ENCODE data around the gene BCL11B.

The BCL11B gene

DNA sequence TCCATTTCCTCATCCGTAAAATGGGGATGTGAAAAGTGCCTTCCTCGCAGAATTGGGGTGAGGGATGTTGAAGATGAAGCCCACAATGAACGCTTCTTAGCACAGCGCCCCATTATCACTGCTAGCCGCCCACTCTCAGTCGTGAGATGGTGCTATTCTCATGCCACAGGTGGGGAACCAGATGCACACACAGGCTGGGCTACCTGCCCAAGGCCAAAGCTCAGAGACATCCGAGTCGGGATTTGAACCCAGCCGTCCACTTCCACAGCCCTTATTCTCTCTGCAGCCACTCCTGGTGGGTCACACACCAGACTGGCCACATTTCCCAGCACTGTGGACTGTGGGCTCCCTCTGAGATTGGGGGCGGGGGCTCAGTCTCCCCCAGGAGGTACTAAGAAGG, 55.8 kb downstream of the BCL11B start:
- DNase-seq = no peak

DNA sequence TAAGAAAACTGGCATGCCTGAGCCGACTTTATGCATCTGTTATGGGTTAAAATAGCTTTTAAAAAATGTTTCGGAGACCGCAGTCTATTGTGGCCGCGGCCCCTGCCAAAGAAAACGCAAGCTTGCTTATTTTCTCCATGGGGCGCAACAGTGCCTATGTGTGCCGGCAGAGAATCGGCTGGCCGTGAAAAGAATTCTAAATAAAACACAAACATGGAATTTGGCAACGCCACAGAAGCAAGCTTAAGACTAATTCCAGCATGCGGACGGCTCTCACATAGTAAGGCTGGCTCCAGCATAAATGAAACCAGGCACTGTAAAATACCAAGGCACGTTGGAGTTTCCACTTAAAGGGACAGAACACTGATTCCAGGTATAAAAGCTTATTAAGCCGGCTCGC, 56.7 kb downstream of the BCL11B start:
- no peak for DNase-seq

DNA sequence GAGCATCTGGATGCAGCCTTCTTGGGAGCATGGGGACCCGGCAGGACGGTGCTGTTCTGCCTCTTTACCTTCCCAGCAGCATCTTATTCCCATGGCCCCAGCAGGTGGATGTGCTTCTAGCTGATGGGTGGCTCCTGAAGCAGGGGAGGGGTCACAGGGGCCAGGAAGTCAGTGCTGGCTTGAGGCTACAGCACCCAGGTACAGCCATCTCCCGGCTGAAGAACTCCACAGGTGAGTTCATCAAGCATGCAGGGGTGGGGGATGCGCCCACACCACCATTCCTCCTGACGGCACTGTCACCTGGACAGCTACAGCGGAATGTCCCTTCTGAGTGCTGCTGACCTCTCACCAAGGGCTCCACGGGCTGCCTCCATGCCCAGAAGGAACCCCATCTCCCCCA, 57.3 kb downstream of the BCL11B start:
- DNase-seq = no peak

DNA sequence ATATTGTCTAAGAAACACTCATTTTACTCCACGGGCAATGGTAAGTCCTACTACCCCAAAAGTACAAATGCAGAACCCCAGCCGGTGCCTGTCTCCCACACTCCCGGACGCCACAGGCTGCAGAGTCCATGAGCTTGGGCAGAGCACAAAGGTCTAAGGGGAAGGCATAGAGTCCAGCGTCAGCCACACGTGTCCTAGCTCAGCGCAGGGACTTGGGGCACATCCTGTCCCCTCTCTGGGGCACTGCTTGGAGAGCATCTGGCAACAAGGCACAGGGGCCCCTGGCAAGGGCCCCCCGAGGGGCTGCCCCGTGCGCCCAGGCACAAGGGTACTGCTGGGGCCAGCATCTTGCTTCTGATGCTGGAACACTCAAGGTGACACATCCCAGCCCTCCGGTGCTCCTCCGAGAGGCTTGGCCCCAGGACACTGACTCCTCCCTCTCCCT, 58.4 kb downstream of the BCL11B start:
- no peak for DNase-seq

DNA sequence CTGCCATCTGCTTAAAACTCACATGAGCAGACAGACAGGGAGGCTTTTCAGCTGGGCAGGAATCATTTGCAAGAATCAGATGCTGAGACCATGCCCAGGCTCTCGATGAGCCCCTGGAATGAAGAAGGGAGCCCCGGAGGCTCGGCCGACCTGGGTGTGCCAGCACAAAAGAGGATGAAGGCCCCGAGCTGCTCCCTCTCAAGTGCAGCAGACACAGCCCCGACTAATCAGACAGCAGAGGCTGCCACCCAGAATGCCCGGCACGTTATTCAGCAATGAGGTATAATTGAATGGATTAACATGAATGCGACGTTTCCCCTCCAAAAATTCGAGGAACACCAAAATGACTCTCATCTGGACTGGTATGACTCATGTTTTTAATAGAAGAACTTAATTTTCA, 58.9 kb downstream of the BCL11B start:
- no peak for DNase-seq

DNA sequence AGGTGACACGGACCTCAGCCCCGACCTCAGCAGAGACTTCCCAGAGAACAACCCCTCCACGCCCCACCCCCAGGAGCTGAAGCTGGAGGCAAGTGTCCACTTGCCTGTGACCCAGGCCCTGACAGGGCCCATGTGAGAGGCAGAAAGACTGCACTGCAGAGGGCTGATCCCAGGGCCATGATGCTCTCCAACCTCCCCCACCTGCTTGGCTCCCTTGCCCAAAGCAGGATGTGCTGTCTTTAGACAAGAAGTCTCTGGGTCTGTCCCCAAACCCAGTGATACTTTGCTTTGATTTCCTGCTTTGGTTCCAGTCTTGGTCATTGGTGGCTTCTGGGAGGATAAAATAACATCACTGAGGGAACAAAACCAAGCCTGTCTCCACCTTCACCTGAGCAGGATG, 59.4 kb downstream of the BCL11B start:
- no peak for DNase-seq

DNA sequence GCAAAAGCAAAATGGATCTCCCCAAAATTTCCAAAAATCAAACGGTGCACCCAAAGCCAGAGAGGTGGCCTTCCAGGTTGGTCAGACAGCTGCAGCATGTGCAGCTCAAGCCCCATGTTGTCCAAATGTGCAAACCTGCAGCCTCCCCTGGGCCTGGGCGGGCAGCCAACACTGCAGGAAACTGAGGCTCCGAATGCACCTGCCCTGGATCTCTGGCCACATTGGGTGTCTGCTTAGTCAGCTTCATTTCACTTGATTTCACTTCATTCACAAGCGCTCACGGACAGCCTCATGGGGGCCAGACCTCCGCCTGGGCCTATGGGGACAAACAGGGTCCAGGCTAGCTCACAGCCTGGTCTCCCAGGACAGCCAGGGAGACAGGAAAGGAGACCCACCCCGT, 59.8 kb downstream of the BCL11B start:
- DNase-seq = no peak

DNA sequence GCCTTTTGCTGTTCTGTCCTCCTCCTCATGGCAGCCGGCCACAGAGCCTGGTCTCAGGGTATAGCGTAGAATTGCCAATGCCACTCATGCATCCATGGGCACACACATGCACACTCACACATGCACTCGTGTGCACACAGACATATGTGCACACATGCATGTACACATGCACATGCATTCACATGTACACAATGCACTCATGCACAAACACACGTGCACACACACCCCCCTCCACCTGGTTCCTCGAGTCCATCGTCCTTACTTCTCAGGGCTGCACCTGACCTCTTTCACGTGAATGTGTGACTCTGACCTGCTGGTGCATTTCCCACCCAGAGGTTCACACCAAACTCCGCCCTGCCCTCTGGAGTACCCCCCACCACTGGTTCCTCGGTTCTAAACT, 60.6 kb downstream of the BCL11B start:
- no peak for DNase-seq

DNA sequence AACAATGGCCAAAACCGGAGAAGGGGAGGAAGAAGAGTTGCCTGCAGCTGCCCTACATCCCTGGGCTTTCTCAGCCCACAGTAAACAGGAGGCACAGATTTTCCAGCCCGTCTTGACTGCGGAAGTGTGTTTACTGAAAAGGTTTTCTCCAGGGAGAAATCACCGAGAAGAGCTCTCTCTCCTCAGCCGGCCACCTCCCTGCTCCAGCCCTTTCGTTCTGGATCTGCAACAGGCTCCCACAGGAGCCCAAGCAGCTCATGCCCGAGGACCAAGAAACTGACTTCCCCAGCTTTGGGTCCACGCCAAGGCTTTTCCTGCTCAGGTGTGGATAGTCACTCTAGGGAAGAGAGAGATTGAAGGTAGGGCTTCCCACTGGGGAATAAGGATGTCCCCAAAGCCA, 61.7 kb downstream of the BCL11B start:
- DNase-seq = no peak

DNA sequence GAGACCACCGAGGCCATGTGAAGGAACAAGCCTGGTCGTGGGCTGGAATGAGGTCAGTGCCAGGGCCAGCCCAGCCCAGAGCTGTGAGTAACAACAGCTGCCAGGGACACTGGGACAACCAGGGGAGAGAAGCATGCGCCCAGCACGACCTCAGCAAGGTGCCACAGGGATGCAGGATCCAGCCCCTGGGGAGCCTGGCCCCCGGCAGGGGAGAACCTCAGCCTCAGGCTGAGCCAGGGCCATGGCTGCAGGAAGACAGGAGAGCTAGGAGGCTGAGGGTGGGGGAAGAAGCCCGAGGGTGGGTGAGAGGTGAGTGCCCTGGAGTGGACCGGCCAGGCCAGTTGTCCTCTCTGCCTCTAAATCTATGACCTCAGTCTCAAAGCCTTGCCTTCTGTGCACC, 62.6 kb downstream of the BCL11B start:
- DNase-seq = no peak

DNA sequence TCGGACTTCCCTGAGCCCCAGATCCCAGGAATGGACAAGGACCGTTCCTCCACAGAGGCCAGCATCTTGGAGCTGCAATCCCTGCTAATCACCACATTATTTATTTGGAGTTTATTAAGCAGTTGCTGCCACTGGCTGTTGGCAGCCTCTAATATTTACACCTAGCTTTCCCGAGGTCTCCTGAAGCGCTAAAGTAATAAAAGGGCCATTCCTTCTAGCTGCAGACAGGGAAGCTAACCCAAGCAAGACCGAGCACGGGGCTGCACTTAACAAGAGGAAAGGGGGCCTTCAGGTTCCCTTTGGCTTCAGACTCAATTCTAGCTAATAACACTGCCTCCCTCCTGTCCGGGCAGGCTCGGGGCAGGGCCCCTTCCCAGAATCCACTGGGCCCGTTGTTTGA, 63.7 kb downstream of the BCL11B start:
- DNase-seq = no peak

DNA sequence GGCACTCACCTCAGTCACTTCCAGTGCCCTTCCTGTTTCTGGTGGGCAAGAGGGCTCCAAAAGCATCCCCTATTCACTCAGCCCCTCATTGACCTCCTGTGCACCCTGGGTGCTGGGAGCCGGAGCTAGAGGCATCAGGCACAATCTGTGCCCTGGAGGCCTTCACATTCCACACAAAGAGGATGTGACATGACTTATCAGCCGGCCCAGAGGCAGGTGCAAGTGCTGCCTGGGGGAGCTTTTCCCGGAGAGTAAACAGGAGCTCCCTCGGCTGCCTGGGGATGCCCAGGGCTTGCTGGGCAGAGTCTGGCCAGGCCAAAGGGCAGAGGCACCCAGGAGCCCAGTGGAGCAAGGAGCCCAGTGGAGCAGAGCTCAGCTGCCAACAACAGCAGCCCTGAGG, 64.5 kb downstream of the BCL11B start:
- no peak for DNase-seq

DNA sequence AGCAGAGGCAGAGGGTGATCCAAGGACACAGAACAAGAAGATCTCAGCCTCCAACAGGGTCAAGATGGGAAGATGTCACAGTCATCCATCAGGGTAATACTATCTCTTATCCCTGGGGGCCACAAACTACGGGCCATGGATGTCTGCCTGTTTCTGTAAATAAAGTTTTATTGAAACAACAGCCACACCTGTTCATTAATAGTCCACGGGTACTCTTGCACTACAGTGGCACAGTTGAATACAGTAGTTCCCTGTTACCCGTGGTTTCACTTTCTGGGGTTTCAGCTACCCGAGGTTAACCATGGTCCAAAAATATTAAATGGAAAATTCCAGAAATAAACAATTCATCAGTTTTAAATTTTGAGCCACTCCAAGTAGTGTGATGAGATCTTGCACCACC, 65.9 kb downstream of the BCL11B start:
- no peak for DNase-seq

DNA sequence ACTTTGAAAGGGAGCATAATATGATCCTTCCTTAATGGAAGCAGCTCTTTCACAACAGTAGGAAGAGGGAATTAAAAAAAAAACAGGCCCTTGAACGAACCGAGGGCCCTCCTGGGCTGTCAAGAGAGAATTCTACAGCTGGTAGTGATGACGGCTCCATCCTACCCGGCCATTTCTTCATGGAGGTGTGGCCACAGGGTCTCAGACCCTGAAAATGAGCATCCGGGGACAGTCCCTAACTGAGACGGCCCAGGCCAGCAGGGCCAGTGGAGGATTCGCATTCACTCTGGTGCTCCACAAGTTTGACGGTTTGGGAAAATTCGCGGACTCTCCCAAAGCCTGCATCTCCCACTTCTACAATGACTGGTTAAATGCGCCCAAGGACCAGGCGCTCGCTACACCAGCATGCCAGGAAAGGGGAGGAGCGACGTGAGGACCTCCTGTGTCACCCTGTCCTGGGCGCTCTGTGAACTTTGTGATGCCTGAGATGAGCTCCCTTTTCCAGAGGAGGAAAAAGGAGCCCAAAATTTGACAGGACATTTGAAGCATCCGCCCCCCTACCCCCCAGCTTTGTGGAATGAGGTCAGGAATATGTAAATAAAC, 66.8 kb downstream of the BCL11B start:
- DNase-seq = no peak

DNA sequence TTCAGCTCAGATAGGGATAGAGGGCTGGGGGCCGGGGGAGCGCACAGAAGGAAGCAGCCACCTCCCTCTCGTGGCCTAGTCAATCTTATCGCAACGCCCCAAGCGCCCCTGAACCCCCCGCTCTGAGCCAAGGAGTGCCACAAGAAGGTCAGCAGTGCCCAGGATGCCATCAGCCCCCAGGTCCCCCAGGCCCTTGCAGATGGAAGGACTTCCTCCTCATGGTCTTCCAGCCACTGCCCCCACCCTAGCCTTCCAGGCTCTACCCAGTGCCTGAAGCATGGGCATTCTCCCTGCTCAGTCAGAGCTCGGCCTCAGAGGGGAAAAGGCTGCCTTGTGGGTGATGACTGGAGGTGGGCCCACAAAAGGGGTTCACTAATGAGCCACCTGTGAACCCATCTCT, 68.2 kb downstream of the BCL11B start:
- DNase-seq = no peak

DNA sequence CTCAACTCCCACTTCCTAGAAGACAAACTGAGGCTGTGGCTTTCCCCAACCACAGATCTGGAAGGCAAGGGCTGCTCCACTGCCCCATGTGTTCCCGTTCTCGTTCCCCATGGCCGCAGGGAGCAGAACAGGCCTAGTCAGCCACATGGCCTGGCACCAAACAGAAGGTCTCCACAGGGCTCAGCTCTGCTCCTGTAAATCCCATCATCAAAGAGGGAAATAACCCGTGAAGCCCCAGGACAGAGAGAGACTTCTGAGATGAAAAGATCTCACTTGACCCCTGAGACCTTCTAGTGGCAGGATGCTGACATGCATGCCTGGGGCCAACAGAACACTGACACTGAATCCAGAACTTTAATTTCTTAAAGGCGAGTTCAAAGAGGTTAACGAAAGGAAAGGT, 68.9 kb downstream of the BCL11B start:
- DNase-seq = no peak

DNA sequence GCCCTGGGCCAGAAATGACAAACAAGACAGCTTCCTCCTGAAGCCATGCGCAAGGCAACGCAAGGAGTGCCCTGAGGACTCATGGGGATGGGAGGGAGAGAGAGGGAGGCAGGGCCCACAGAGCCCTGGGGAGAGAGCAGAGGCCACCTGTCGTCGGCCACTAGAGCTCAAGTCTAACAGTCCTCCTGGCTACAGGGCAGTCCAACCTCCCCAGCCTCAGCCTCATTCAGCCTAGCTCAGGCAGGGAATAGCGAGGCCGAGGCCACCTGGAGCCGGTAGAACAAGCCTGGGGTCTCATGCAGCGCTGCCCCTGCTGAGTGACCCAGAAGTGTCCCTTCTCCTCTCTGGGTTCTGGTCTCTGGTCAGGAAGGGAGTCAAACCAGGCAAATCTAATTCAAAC, 69.5 kb downstream of the BCL11B start:
- DNase-seq = no peak

DNA sequence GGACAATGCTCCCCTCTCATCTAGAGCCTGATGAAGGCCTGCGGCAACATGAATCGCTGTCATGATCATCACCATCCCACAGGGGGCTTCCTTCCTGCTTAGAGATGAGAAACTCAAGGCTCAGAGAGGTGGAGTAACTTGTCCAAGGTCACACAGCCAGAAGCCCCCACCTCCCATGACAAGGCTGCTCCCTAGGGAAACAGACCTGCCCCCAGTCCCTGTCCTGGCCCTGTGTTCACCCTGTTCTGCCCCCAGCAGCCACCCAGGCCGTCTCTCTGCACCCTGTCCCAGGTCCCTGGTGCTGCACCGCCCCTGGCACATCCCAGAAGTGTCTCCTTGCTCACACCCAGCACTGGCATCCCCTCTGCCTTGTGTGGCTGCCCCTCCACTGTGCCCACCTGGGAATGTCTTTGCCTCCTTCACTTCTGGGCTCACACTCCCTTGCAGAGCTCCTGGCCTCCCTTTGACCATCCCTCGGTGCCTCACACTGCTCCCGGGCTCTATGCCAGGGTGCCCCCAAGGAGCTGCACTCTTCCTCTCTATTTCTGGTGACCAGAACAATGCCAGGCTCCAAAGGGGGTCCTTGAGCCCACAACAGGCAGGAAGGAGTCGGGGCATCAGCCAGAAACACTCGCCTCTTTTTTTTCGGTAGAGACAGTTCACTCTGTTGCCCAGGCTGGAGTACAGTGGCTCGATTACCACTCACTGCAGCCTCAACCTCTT, 70.5 kb downstream of the BCL11B start:
- no peak for DNase-seq

DNA sequence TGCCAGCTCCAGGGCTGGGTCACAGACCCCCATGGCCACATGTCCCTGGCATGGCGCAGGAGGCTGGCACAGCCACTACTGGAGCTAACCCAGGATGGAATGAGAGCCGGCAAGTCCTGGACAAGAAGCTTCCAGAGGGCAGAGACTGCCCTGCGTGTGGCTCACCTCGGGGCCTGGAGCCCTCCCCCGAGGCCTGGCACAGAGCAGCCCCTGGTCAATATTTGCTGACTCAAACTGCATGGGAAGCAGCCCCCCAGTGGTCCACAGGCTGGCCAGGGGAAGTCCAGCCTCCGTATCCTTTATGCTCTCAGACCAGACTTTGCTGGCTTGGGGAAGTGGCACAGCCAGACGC, 71.4 kb downstream of the BCL11B start:
- no peak for DNase-seq

DNA sequence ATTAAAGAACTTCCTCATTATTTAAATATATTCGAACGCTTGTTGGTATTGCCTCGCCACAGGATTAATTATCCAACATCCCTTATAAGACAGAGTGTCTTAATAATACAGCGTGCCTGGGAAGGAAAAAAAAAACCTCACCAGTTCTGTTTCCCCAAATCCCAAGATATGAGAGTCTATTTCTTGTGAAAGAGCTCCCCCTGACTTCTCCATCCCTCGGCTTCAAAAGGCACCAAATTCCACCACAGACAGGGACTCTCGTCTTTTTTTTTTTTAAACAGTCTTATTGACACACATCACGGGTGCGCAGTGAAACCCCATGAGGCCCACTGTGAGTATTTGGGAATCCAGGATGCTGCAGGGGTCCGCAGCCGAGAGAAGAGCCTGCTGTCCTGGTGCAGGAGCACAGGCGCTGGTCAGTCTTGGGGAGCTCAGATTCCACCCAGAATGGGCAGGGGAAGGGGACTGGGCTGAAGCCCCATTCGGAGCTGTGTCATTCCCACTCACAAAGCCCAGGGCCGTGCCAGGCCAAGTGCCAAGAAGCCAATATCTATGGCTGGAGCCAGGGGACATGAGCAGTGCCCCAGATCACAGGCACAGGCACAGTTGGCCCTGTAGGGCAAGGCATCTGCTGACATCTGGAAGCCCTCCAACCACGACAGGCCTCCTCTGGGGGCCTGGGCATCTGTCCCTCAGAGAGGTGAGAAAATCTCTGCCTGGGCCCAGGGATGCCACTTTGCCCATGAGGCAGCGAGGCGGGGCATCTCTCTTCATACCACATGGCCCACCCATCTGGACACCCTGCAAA, 71.9 kb downstream of the BCL11B start:
- DNase-seq = no peak

DNA sequence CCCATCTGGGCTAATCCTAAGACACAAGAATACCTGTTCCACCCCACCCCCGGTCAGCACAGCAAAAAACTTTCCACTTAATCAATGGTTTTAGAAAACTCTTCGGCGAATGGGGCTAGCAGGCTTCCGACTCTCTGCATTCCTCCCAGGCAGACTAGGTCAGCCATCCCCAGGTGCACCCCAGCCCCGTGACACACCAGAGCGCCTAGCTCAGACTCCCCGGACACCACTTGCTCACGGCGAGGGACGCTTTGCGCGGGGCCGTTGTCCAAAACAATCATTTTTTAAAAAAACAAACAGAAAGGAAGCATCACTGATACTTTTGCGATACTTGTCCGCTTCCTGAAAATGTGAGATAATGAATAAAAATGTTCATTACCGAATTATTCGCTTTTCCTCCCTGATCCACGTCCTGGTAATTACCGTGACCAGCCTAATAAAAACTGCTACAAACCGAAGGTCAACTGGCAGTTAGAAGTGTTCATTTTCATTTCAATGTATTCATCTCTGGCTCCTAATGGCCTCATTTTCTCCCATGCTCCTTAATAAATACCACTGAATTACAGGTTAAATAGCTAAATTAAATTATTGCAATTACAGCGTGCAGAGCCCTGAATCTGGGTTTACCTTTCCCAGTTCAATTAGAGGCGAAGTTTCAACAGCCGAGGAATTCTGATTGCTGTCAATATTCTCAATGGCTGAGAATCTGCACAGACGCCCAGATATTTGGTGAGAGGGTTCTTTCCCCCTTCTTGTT, 73.1 kb downstream of the BCL11B start:
- no peak for DNase-seq

DNA sequence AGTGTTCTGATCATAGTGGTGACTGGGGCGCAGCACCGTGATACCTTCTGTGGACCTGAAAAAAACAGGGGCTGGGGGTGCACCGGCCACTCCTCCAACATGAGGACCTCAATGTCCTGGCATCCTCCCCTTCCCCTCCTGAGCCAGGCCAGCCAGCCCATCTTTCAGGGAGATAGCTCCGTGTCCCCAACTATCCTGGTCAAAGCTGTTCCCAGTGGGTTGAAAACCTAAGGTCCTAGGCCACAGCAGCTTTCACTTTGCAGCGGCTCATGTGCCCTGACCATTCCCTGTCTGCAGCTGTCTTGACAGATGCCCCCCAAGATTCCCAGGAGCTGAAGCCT, 75.7 kb downstream of the BCL11B start:
- no peak for DNase-seq

DNA sequence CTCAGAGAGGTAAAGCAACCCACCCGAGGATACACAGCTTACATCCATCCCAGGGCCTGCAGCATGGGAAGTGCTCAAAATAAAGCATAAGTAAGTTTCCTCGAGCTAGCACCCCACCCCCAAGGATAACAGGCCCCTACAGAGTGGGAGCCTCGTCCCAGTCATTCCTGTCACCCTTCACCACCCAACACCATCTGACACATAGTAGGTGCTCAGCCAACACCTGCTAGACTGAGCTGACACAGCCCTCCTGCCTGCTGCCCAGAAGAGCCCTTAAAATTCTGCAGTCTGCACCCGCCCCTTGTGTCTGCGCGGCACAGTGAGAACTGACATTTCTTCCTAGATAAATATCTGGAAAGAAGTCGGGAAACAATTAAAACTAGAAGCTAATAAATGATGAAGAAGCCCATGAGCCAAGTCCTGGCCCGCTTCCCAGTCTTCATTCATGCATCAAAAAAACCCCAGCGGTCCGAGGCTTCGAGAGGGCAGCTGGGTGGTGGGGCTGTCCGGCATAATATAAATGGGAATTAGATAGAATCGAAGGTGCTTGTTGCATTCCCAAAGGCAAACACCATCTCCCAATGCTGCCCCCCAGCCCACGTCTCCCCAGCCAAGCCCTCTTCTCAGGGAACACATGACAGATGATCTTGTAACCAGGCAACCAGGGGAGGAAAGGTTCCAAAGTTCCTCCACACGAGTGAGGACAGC, 76.2 kb downstream of the BCL11B start:
- no peak for DNase-seq
